Lung (tissue), 12 donors: ENCODE results near the gene CD34. TPM values are rescaled to one million over a fixed set of nuclear protein-coding genes. Genes with fewer than 3 reads are reported as not detected.

ENCODE experiments used
- ATAC-seq: fragments of 200-7000 bp; cut with Tn5 transposase; one replicate; pipeline ENCODE4 v1.9.1; 2020; ENCODE audit warnings: moderate number of reproducible peaks; ENCODE audit not compliant: insufficient read depth, low FRiP score
- DNase-seq, 3 donors: peaks; one replicate each; pipeline ENCODE4 v3.0.0-alpha.2; 2013 to 2017
- H3K27ac ChIP-seq, 2 donors: one replicate each; pipeline ENCODE4 v1.5.1; 2013; ENCODE audit warnings: mild to moderate bottlenecking in 2 of 2, moderate library complexity in 2 of 2, control low read depth in 1 of 2, inconsistent platforms in 1 of 2, low read depth in 1 of 2, low read length in 1 of 2
- H3K27me3 ChIP-seq, 3 donors: one replicate each; pipeline ENCODE4 v1.5.1; 2013; ENCODE audit warnings: low read length in 2 of 3; ENCODE audit not compliant: control insufficient read depth in 3 of 3, insufficient read depth in 3 of 3
- H3K36me3 ChIP-seq, 4 donors: one replicate each; pipeline ENCODE4 v1.5.1; 2013; ENCODE audit warnings: low read length in 4 of 4, mild to moderate bottlenecking in 1 of 4, moderate library complexity in 1 of 4; ENCODE audit not compliant: control insufficient read depth in 4 of 4, insufficient read depth in 4 of 4
- H3K4me1 ChIP-seq, 5 donors: one replicate each; pipeline ENCODE4 v1.5.1; 2013; ENCODE audit warnings: low read length in 5 of 5, mild to moderate bottlenecking in 2 of 5, moderate library complexity in 1 of 5; ENCODE audit not compliant: control insufficient read depth in 5 of 5, insufficient read depth in 5 of 5
- H3K4me3 ChIP-seq: one replicate; pipeline ENCODE4 v1.5.1; 2013; ENCODE audit warnings: mild to moderate bottlenecking, control low read depth, moderate library complexity
- H3K9ac ChIP-seq, 2 donors: one replicate each; pipeline ENCODE4 v1.5.1; 2013; ENCODE audit warnings: low read length in 2 of 2, control low read depth in 1 of 2; ENCODE audit not compliant: insufficient read depth in 1 of 2
- H3K9me3 ChIP-seq, 4 donors: one replicate each; pipeline ENCODE4 v1.5.1; 2013; ENCODE audit warnings: low read length in 3 of 4, mild to moderate bottlenecking in 1 of 4, moderate library complexity in 1 of 4; ENCODE audit not compliant: control insufficient read depth in 4 of 4, insufficient read depth in 3 of 4
- CTCF ChIP-seq: IDR thresholded peaks from 2 replicates; pipeline ENCODE4 v1.5.1; 2012; ENCODE audit warnings: mild to moderate bottlenecking; ENCODE audit errors: control extremely low read depth, extremely low read depth
- WGBS, 2 donors: extraction: QIAGEN DNeasy Blood & Tissue Kit; methylation state at CpG; one replicate each; pipeline ENCODE4 v1.1.7; 2013; 5-methylcytosine and 5-hydroxymethylcytosine counted together
- polyA plus RNA-seq, 2 donors: library from polyadenylated mRNA; stranded (reverse); fragments of 200-250 nt; gene quantifications; one replicate each; pipeline ENCODE4 v1.2.1, GENCODE V29; 2013
- total RNA-seq, 2 donors: library from RNA; depleted of rRNA in 1 of 2; stranded (reverse); fragments of >200 nt in 1 of 2; gene quantifications; one replicate each; pipeline ENCODE4 v1.2.1, GENCODE V29; 2014 to 2021
- donor health status: control.
- donor health status: control.
- donor health status: Bipolar disorder and iron deficiency.
- donor health status: healthy.
- donor health status: DM: yes; HTN: yes; CAD: no.

Gene CD34
- total and polyA plus RNA-seq, 4 donors: 23.6 to 81.9 (median 37.1) TPM

GRCh38 chr1:207959141-207959825 is 48.4 kb upstream of the CD34 start:
- Histone ChIP-seq H3K36me3 (no peaks in the 10 kb centered on the region), H3K9me3 (no peaks in the 10 kb centered on the region), H3K4me3 (peak overlapping the region; percentile 33), H3K9ac (no peak overlapping the region), H3K27me3 (peaks cover 0 to 14% (median 4%) of the 10 kb centered on the region in 3 donors), H3K27ac (peak overlapping the region; percentile 73 to 76), H3K4me1 (peaks cover 0 to 27% (median 7%) of the 10 kb centered on the region in 5 donors)
- ATAC-seq (peak; percentile 20), DNase-seq (peak; percentile 72 to 86 (median 74))
- TF ChIP-seq CTCF: no peak
- WGBS, 2 donors: 9 to 14% methylated on average over 48 to 76 of the region's 76 CpGs

- Histone ChIP-seq H3K9ac (peak overlapping the region in 1 of 2 donors; percentile 35), H3K27ac (peak overlapping the region; percentile 73 to 76), H3K36me3 (no peaks in the 10 kb centered on the region), H3K27me3 (peaks cover 0 to 14% (median 4%) of the 10 kb centered on the region in 3 donors), H3K9me3 (no peaks in the 10 kb centered on the region), H3K4me1 (peaks cover 0 to 20% (median 7%) of the 10 kb centered on the region in 5 donors), H3K4me3 (no peak overlapping the region)
- DNase-seq: no peak
- TF ChIP-seq CTCF: no peak
- 37% methylated on average over 24 of the region's 24 CpGs for WGBS, 2 donors
- no peak for ATAC-seq
Observed at GRCh38 chr1:207958376-207959139, 47.6 kb upstream of the CD34 start.

- Histone ChIP-seq H3K27me3 (peaks cover 0 to 14% (median 4%) of the 10 kb centered on the region in 3 donors), H3K9ac (no peak overlapping the region), H3K27ac (no peak overlapping the region), H3K4me3 (no peak overlapping the region), H3K4me1 (peaks cover 0 to 15% (median 4%) of the 10 kb centered on the region in 5 donors), H3K36me3 (no peaks in the 10 kb centered on the region), H3K9me3 (no peaks in the 10 kb centered on the region)
- DNase-seq (no peak), ATAC-seq (no peak)
- no peak for TF ChIP-seq CTCF
- 64 to 87% methylated on average over 4 of the region's 4 CpGs for WGBS, 2 donors
Observed at GRCh38 chr1:207956986-207957385, 46.1 kb upstream of the CD34 start.
